Osteoblast (primary cell): ENCODE data around the gene H6PD. TPM values are rescaled to one million over a fixed set of nuclear protein-coding genes. Genes with fewer than 3 reads are reported as not detected.

ENCODE experiments used
- DNase-seq: peaks from one replicate; pipeline ENCODE4 v3.0.0; 2011; ENCODE audit warnings: low spot score, mixed read lengths; ENCODE audit not compliant: insufficient read length; ENCODE audit errors: missing footprints
- H2AFZ ChIP-seq: 2 replicates; pipeline ENCODE4 v1.6.0; 2011; ENCODE audit warnings: mild to moderate bottlenecking, low read length
- H3K27ac ChIP-seq: 2 replicates; pipeline ENCODE4 v1.5.1; 2011; ENCODE audit warnings: mild to moderate bottlenecking, low read depth, low read length, moderate library complexity
- H3K27me3 ChIP-seq: 2 replicates; pipeline ENCODE4 v1.6.0; 2012; ENCODE audit warnings: mild to moderate bottlenecking, control low read depth, inconsistent platforms, low read length, moderate library complexity; ENCODE audit not compliant: insufficient read depth
- H3K36me3 ChIP-seq: 2 replicates; pipeline ENCODE4 v1.5.1; 2011; ENCODE audit warnings: mild to moderate bottlenecking, low read length, control low read depth, moderate library complexity; ENCODE audit not compliant: insufficient read depth
- H3K4me1 ChIP-seq: 2 replicates; pipeline ENCODE4 v1.5.1; 2011; ENCODE audit warnings: mild to moderate bottlenecking, low read length, control low read depth, moderate library complexity; ENCODE audit not compliant: insufficient read depth
- H3K4me2 ChIP-seq: 2 replicates; pipeline ENCODE4 v1.6.0; 2011; ENCODE audit warnings: mild to moderate bottlenecking, low read length; ENCODE audit not compliant: insufficient read depth
- H3K4me3 ChIP-seq: fragments of 200-600 bp; sonication (generic); 3 replicates; pipeline ENCODE4 v1.5.1; 2012; ENCODE audit warnings: mild to moderate bottlenecking, low read length, inconsistent platforms; ENCODE audit not compliant: insufficient read depth
- H3K79me2 ChIP-seq: 2 replicates; pipeline ENCODE4 v1.6.0; 2012; ENCODE audit warnings: mild to moderate bottlenecking, low read length, control low read depth, inconsistent platforms; ENCODE audit not compliant: insufficient read depth
- H3K9me3 ChIP-seq: 2 replicates; pipeline ENCODE4 v1.5.1; 2011; ENCODE audit warnings: low read depth, low read length, control low read depth
- H4K20me1 ChIP-seq: 2 replicates; pipeline ENCODE4 v1.6.0; 2012; ENCODE audit warnings: mild to moderate bottlenecking, low read length, control low read depth; ENCODE audit not compliant: insufficient read depth
- total RNA-seq: library from RNA; depleted of rRNA; stranded (reverse); fragments of >200 nt; gene quantifications from 2 replicates; pipeline ENCODE4 v1.2.3, GENCODE V29; 2012
- TF ChIP-seq, protein P1 (sequence below): IDR thresholded peaks from 2 replicates; pipeline ENCODE4 v1.5.1; 2011; ENCODE audit warnings: mild to moderate bottlenecking, low read depth, low read length, moderate library complexity; ENCODE audit errors: extremely low read depth

The H6PD gene
- total RNA-seq, 1 donor: 51.4 TPM

GRCh38 chr1:9204156-9204720 is 30.3 kb upstream of the H6PD start:
- peaks cover 65% of the 10 kb centered on the region for H3K4me1 ChIP-seq
- H3K4me2 ChIP-seq: peak overlapping the region; percentile 95
- H3K36me3 ChIP-seq: no peaks in the 10 kb centered on the region
- H3K4me3 ChIP-seq: no peak overlapping the region
- H3K27me3 ChIP-seq: no peaks in the 10 kb centered on the region
- TF ChIP-seq, protein P1, sequence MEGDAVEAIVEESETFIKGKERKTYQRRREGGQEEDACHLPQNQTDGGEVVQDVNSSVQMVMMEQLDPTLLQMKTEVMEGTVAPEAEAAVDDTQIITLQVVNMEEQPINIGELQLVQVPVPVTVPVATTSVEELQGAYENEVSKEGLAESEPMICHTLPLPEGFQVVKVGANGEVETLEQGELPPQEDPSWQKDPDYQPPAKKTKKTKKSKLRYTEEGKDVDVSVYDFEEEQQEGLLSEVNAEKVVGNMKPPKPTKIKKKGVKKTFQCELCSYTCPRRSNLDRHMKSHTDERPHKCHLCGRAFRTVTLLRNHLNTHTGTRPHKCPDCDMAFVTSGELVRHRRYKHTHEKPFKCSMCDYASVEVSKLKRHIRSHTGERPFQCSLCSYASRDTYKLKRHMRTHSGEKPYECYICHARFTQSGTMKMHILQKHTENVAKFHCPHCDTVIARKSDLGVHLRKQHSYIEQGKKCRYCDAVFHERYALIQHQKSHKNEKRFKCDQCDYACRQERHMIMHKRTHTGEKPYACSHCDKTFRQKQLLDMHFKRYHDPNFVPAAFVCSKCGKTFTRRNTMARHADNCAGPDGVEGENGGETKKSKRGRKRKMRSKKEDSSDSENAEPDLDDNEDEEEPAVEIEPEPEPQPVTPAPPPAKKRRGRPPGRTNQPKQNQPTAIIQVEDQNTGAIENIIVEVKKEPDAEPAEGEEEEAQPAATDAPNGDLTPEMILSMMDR: no peak
- H3K27ac ChIP-seq: peak overlapping the region; percentile 98
- DNase-seq: peak; percentile 80
- peak overlapping the region; percentile 58 for H2AFZ ChIP-seq
- no peaks in the 10 kb centered on the region for H3K9me3 ChIP-seq
- no peaks in the 10 kb centered on the region for H4K20me1 ChIP-seq
- H3K79me2 ChIP-seq: peaks cover 37% of the 10 kb centered on the region

GRCh38 chr1:9207086-9207485 is 27.5 kb upstream of the H6PD start:
- Histone ChIP-seq H3K9me3 (no peaks in the 10 kb centered on the region), H2AFZ (peak overlapping the region; percentile 52), H3K27me3 (no peaks in the 10 kb centered on the region), H3K4me3 (no peak overlapping the region), H3K79me2 (peaks cover 18% of the 10 kb centered on the region), H3K4me2 (peak overlapping the region; percentile 43), H3K4me1 (peaks cover 59% of the 10 kb centered on the region), H3K36me3 (no peaks in the 10 kb centered on the region), H4K20me1 (no peaks in the 10 kb centered on the region), H3K27ac (peak overlapping the region; percentile 92)
- peak; percentile 89 for DNase-seq
- TF ChIP-seq, protein P1: no peak

- H3K4me2 ChIP-seq: peak overlapping the region; percentile 43
These were observed 26.9 kb upstream of the H6PD start for GRCh38 chr1:9207715-9208114.

DNA sequence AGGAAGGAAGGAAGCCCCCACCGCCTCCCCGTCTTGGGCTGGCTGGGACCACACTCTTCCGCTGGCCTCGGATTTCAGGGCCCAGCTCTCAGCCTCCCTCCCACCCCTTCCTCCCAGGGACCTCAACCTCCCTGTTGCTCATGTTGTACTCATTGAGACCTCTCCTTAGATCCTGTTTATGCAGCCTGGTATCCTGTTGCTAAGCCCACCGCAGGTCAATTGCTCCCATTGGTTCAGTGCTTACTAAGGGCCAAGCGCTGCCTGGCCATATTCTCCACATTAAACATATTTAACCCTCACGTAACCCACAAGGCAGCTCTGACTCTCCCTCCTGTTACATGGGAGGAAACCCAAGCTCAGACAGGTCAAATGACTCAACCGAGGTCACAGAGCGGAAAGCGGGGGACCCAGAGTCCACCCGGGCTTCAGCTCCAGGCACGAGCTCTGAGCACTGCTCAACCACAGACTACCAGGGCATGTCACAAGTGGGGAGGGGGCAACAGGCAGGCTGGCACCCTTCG is 23.2 kb upstream of the H6PD start:
- Histone ChIP-seq H3K4me1 (peaks cover 33% of the 10 kb centered on the region), H3K27me3 (no peaks in the 10 kb centered on the region), H2AFZ (peak overlapping the region; percentile 71), H3K79me2 (no peaks in the 10 kb centered on the region), H3K9me3 (no peaks in the 10 kb centered on the region), H4K20me1 (no peaks in the 10 kb centered on the region), H3K4me3 (no peak overlapping the region), H3K27ac (peak overlapping the region; percentile 84), H3K36me3 (no peaks in the 10 kb centered on the region), H3K4me2 (peak overlapping the region; percentile 10)
- DNase-seq: peak; percentile 95
- TF ChIP-seq, protein P1: no peak

More at GRCh38 chr1:9207715-9208114, 26.9 kb upstream of the H6PD start:
- Histone ChIP-seq H3K4me3 (no peak overlapping the region), H2AFZ (no peak overlapping the region), H4K20me1 (no peaks in the 10 kb centered on the region), H3K27ac (peak overlapping the region; percentile 92), H3K9me3 (no peaks in the 10 kb centered on the region), H3K36me3 (no peaks in the 10 kb centered on the region), H3K27me3 (no peaks in the 10 kb centered on the region), H3K4me1 (peaks cover 55% of the 10 kb centered on the region), H3K79me2 (peaks cover 12% of the 10 kb centered on the region)
- TF ChIP-seq, protein P1: no peak
- DNase-seq: no peak
